ENCODE data around the gene C1orf198.

GRCh38 chr1:230913496-230913895 lies 45.2 kb upstream of the C1orf198 start:
- TF ChIP-seq RXRA (IDR thresholded peaks at IDR 0.05) = no peak
- TF ChIP-seq, protein P1, sequence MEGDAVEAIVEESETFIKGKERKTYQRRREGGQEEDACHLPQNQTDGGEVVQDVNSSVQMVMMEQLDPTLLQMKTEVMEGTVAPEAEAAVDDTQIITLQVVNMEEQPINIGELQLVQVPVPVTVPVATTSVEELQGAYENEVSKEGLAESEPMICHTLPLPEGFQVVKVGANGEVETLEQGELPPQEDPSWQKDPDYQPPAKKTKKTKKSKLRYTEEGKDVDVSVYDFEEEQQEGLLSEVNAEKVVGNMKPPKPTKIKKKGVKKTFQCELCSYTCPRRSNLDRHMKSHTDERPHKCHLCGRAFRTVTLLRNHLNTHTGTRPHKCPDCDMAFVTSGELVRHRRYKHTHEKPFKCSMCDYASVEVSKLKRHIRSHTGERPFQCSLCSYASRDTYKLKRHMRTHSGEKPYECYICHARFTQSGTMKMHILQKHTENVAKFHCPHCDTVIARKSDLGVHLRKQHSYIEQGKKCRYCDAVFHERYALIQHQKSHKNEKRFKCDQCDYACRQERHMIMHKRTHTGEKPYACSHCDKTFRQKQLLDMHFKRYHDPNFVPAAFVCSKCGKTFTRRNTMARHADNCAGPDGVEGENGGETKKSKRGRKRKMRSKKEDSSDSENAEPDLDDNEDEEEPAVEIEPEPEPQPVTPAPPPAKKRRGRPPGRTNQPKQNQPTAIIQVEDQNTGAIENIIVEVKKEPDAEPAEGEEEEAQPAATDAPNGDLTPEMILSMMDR (IDR thresholded peaks at IDR 0.05; ENCODE audit: low read depth, low read length, missing input control) = no peak
- no peak for TF ChIP-seq EGR1 (IDR thresholded peaks at IDR 0.05; ENCODE audit: low read depth in 2 of 2)
- TF ChIP-seq, protein P2, sequence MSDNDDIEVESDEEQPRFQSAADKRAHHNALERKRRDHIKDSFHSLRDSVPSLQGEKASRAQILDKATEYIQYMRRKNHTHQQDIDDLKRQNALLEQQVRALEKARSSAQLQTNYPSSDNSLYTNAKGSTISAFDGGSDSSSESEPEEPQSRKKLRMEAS (IDR thresholded peaks at IDR 0.05) = no peak
- no peak for TF ChIP-seq TAF1 (conservative IDR thresholded peaks at IDR 0.05)
- TF ChIP-seq FOXA2 (IDR thresholded peaks at IDR 0.05) = no peak
- TF ChIP-seq GABPA (IDR thresholded peaks at IDR 0.05 in 1 of 2, conservative IDR thresholded peaks at IDR 0.05 in 1 of 2) = no peak
- TF ChIP-seq REST (IDR thresholded peaks at IDR 0.05) = no peak
- no peak for TF ChIP-seq ZBTB33 (IDR thresholded peaks at IDR 0.05)
- no peak for TF ChIP-seq RAD21 (IDR thresholded peaks at IDR 0.05)
